HepG2 (cell line): ENCODE results near the gene TKTL1. TPM values are rescaled to one million over a fixed set of nuclear protein-coding genes. Genes with fewer than 3 reads are reported as not detected.

Experiments used
- CREM ChIP-seq, 2 experiments: sonication (generic) in 1 of 2; formaldehyde crosslinking in 1 of 2; IDR thresholded peaks; 2 replicates each; pipeline versions ENCODE4 v1.4.0 to v1.6.1; 2016 to 2020; ENCODE audit warnings: antibody characterized with exemption in 1 of 2, mild to moderate bottlenecking in 1 of 2, missing genetic modification reagents in 1 of 2
- MEF2D ChIP-seq: sonication (generic); formaldehyde crosslinking; IDR thresholded peaks from 2 replicates; pipeline ENCODE4 v1.5.1; 2020; ENCODE audit warnings: mild to moderate bottlenecking, missing genetic modification reagents
- NONO ChIP-seq, 2 experiments: fragments of 450-650 bp in 1 of 2; sonication (generic) in 1 of 2; formaldehyde crosslinking in 1 of 2; IDR thresholded peaks in 1 of 2; conservative IDR thresholded peaks in 1 of 2; 2 replicates each; pipeline versions ENCODE4 v1.6.1 to v1.8.0; 2017 to 2022; ENCODE audit warnings: mild to moderate bottlenecking in 1 of 2, missing genetic modification reagents in 1 of 2, moderate library complexity in 1 of 2
- NR2C2 ChIP-seq: sonication (generic); formaldehyde crosslinking; IDR thresholded peaks from 2 replicates; pipeline ENCODE4 v1.4.0; 2020; ENCODE audit warnings: missing genetic modification reagents, mild to moderate bottlenecking, moderate library complexity, borderline replicate concordance
- PHF8 ChIP-seq: sonication (generic); formaldehyde crosslinking; IDR thresholded peaks from 2 replicates; pipeline ENCODE4 v1.5.0; 2020; ENCODE audit warnings: missing genetic modification reagents
- SRSF4 ChIP-seq: fragments of 200-400 bp; formaldehyde crosslinking; IDR thresholded peaks from one replicate; pipeline ENCODE4 v1.6.1; 2018; ENCODE audit warnings: mild to moderate bottlenecking, low read depth, low read length, moderate library complexity; ENCODE audit not compliant: poor library complexity, severe bottlenecking
- SRSF9 ChIP-seq: fragments of 200-400 bp; formaldehyde crosslinking; IDR thresholded peaks from 2 replicates; pipeline ENCODE4 v1.6.1; 2018; ENCODE audit warnings: borderline replicate concordance, mild to moderate bottlenecking, low read depth, low read length; ENCODE audit not compliant: insufficient read depth, poor library complexity, severe bottlenecking
- WIZ ChIP-seq: sonication (generic); formaldehyde crosslinking; IDR thresholded peaks from 2 replicates; pipeline ENCODE4 v1.5.1; 2020; ENCODE audit warnings: mild to moderate bottlenecking, missing genetic modification reagents
- ZFY ChIP-seq: sonication (generic); formaldehyde crosslinking; IDR thresholded peaks from 2 replicates; pipeline ENCODE4 v1.4.0; 2020; ENCODE audit warnings: missing genetic modification reagents
- ZNF205 ChIP-seq: IDR thresholded peaks from 2 replicates; pipeline ENCODE4 v1.6.1; 2018; ENCODE audit warnings: missing biosample characterization, missing genetic modification reagents
- ZNF30 ChIP-seq: sonication (generic); formaldehyde crosslinking; IDR thresholded peaks from 2 replicates; pipeline ENCODE4 v1.5.0; 2020; ENCODE audit warnings: mild to moderate bottlenecking, missing genetic modification reagents
- ZNF567 ChIP-seq: sonication (generic); formaldehyde crosslinking; IDR thresholded peaks from 2 replicates; pipeline ENCODE4 v1.8.1; 2023; ENCODE audit warnings: mild to moderate bottlenecking, missing genetic modification reagents, borderline replicate concordance
- polyA plus RNA-seq, 8 experiments: library from polyadenylated mRNA; depleted of rRNA in 3 of 8; stranded (reverse) in 7 of 8; unstranded in 1 of 8; fragments of >200 nt; fragmentation: Illumina TruSeq in 4 of 8; extraction: Trizol in 4 of 8; gene quantifications; 2 replicates each; pipeline versions ENCODE4 v1.2.1 to v1.2.3, GENCODE V29; 2011 to 2016; ENCODE audit warnings: low read depth in 4 of 8, missing spikeins in 1 of 8, mixed read lengths in 1 of 8; ENCODE audit not compliant: insufficient read depth in 1 of 8
- total RNA-seq, 5 experiments: library from RNA; depleted of rRNA; stranded (reverse); fragments of >200 nt; fragmentation: Illumina TruSeq; extraction: Trizol; gene quantifications; 2 replicates each; pipeline ENCODE4 v1.2.3, GENCODE V29; 2016; ENCODE audit warnings: low read depth in 1 of 5
- TF ChIP-seq, protein P1 (sequence below): sonication (generic); formaldehyde crosslinking; IDR thresholded peaks from 2 replicates; pipeline ENCODE4 v1.4.0; 2020; ENCODE audit warnings: mild to moderate bottlenecking, missing genetic modification reagents
- TF ChIP-seq, protein P2 (sequence below): IDR thresholded peaks from 2 replicates; pipeline ENCODE4 v1.6.1; 2016; ENCODE audit warnings: control low read depth
- TF ChIP-seq, protein P3 (sequence below): sonication (generic); formaldehyde crosslinking; IDR thresholded peaks from 2 replicates; pipeline ENCODE4 v1.4.0; 2020; ENCODE audit warnings: missing genetic modification reagents
- TF ChIP-seq, protein P4 (sequence below): sonication (generic); formaldehyde crosslinking; conservative IDR thresholded peaks from 2 replicates; pipeline ENCODE4 v1.4.0; 2020; ENCODE audit warnings: missing genetic modification reagents
- TF ChIP-seq, protein P5 (sequence below): sonication (generic); formaldehyde crosslinking; IDR thresholded peaks from 2 replicates; pipeline ENCODE4 v1.4.0; 2020; ENCODE audit warnings: missing genetic modification reagents

The TKTL1 gene
- total and polyA plus RNA-seq, 2 of the 13 experiments (the other 11 are each of a cell fraction or from before 2014, with no cell fraction given) = not detected

DNA sequence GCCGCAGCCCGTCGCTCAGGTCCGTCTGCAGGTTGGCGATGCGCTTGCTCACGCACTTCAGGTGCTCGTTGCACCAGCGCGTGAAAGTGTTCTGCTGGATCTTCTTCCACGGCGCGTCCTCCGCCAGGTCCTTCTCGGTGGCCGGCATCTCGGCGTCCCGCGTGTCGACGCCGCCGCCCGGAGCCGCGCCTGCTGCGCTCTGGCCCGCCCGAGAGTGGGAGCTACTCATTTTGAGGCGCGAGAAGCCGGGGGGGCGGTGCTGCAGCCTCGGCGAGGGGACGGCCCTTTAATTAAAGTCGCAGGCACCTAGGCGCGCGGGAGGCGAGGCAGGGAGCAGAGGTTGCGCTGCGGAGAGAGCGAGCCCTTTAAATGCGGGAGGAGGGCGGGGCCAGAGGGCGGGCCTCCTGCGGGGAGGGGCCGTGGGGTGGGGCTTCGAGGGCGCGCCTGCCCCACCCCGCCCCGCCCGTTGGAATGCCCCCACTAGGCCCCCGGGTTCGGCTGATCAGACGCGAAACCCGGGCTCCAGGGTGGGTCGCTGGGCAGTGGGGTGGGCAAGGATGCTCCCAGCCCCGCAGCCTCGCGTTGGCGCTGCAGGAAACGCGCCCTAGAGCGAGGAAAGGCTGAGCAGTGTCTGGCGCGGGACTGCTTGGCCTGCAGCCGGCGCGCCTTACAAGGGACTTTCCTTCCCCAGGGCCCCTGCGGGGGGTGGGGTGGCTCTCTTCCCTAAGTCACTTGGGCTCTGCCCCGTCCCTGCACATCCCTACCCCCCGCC is 75.6 kb downstream of the TKTL1 start (continued):
- TF ChIP-seq SRSF4 (no peak), CREM (IDR thresholded peaks at IDR 0.05) (no peak), CREM (CRISPR knock-in tag; IDR thresholded peaks at IDR 0.05) (no peak), MEF2D (0 out of 2 replicates have a peak, but pooled peaks have one; percentile 26), PHF8 (CRISPR knock-in tag) (peak; percentile 61), WIZ (0 out of 2 replicates have a peak, but pooled peaks have one; percentile 51), ZNF30 (CRISPR knock-in tag) (no peak), NR2C2 (CRISPR knock-in tag) (no peak), ZFY (peak; percentile 46; the same call in 1 of the 2 replicates), SRSF9 (no peak), ZNF205 (CRISPR knock-in tag) (0 out of 2 replicates have a peak, but pooled peaks have one; percentile 52), ZNF567 (CRISPR knock-in tag) (no peak), NONO (IDR thresholded peaks at IDR 0.05) (no peak), NONO (CRISPR knock-in tag; conservative IDR thresholded peaks at IDR 0.05) (peak; percentile 71)
- TF ChIP-seq, protein P1, sequence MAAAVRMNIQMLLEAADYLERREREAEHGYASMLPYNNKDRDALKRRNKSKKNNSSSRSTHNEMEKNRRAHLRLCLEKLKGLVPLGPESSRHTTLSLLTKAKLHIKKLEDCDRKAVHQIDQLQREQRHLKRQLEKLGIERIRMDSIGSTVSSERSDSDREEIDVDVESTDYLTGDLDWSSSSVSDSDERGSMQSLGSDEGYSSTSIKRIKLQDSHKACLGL (CRISPR knock-in tag) = peak; percentile 66; the same call in 1 of the 2 replicates
- TF ChIP-seq, protein P2, sequence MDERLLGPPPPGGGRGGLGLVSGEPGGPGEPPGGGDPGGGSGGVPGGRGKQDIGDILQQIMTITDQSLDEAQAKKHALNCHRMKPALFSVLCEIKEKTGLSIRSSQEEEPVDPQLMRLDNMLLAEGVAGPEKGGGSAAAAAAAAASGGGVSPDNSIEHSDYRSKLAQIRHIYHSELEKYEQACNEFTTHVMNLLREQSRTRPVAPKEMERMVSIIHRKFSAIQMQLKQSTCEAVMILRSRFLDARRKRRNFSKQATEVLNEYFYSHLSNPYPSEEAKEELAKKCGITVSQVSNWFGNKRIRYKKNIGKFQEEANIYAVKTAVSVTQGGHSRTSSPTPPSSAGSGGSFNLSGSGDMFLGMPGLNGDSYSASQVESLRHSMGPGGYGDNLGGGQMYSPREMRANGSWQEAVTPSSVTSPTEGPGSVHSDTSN (CRISPR knock-in tag) = no peak
- TF ChIP-seq, protein P3, sequence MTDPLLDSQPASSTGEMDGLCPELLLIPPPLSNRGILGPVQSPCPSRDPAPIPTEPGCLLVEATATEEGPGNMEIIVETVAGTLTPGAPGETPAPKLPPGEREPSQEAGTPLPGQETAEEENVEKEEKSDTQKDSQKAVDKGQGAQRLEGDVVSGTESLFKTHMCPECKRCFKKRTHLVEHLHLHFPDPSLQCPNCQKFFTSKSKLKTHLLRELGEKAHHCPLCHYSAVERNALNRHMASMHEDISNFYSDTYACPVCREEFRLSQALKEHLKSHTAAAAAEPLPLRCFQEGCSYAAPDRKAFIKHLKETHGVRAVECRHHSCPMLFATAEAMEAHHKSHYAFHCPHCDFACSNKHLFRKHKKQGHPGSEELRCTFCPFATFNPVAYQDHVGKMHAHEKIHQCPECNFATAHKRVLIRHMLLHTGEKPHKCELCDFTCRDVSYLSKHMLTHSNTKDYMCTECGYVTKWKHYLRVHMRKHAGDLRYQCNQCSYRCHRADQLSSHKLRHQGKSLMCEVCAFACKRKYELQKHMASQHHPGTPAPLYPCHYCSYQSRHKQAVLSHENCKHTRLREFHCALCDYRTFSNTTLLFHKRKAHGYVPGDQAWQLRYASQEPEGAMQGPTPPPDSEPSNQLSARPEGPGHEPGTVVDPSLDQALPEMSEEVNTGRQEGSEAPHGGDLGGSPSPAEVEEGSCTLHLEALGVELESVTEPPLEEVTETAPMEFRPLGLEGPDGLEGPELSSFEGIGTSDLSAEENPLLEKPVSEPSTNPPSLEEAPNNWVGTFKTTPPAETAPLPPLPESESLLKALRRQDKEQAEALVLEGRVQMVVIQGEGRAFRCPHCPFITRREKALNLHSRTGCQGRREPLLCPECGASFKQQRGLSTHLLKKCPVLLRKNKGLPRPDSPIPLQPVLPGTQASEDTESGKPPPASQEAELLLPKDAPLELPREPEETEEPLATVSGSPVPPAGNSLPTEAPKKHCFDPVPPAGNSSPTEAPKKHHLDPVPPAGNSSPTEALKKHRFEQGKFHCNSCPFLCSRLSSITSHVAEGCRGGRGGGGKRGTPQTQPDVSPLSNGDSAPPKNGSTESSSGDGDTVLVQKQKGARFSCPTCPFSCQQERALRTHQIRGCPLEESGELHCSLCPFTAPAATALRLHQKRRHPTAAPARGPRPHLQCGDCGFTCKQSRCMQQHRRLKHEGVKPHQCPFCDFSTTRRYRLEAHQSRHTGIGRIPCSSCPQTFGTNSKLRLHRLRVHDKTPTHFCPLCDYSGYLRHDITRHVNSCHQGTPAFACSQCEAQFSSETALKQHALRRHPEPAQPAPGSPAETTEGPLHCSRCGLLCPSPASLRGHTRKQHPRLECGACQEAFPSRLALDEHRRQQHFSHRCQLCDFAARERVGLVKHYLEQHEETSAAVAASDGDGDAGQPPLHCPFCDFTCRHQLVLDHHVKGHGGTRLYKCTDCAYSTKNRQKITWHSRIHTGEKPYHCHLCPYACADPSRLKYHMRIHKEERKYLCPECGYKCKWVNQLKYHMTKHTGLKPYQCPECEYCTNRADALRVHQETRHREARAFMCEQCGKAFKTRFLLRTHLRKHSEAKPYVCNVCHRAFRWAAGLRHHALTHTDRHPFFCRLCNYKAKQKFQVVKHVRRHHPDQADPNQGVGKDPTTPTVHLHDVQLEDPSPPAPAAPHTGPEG (CRISPR knock-in tag) = no peak
- TF ChIP-seq, protein P4, sequence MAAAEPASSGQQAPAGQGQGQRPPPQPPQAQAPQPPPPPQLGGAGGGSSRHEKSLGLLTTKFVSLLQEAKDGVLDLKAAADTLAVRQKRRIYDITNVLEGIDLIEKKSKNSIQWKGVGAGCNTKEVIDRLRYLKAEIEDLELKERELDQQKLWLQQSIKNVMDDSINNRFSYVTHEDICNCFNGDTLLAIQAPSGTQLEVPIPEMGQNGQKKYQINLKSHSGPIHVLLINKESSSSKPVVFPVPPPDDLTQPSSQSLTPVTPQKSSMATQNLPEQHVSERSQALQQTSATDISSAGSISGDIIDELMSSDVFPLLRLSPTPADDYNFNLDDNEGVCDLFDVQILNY (CRISPR knock-in tag) = no peak
- TF ChIP-seq, protein P5, sequence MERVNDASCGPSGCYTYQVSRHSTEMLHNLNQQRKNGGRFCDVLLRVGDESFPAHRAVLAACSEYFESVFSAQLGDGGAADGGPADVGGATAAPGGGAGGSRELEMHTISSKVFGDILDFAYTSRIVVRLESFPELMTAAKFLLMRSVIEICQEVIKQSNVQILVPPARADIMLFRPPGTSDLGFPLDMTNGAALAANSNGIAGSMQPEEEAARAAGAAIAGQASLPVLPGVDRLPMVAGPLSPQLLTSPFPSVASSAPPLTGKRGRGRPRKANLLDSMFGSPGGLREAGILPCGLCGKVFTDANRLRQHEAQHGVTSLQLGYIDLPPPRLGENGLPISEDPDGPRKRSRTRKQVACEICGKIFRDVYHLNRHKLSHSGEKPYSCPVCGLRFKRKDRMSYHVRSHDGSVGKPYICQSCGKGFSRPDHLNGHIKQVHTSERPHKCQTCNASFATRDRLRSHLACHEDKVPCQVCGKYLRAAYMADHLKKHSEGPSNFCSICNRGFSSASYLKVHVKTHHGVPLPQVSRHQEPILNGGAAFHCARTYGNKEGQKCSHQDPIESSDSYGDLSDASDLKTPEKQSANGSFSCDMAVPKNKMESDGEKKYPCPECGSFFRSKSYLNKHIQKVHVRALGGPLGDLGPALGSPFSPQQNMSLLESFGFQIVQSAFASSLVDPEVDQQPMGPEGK (CRISPR knock-in tag) = peak; percentile 80
